Ramos (cell line): ENCODE measurements around the gene MTMR12.
"Not testable (repeated sequence)": the region's sequence is repeated elsewhere in the genome, so short reads cannot be mapped to it uniquely, and the experiment has no call there.

Source experiments
- in situ Hi-C: fragments of 300-500 bp; cut with MboI; formaldehyde crosslinking; loops from one replicate; pipeline ENCODE4 v1.14.3; 2022; ENCODE audit warnings: low sequenced_read_pairs; ENCODE audit not compliant: unreplicated experiment

Gene MTMR12

DNA sequence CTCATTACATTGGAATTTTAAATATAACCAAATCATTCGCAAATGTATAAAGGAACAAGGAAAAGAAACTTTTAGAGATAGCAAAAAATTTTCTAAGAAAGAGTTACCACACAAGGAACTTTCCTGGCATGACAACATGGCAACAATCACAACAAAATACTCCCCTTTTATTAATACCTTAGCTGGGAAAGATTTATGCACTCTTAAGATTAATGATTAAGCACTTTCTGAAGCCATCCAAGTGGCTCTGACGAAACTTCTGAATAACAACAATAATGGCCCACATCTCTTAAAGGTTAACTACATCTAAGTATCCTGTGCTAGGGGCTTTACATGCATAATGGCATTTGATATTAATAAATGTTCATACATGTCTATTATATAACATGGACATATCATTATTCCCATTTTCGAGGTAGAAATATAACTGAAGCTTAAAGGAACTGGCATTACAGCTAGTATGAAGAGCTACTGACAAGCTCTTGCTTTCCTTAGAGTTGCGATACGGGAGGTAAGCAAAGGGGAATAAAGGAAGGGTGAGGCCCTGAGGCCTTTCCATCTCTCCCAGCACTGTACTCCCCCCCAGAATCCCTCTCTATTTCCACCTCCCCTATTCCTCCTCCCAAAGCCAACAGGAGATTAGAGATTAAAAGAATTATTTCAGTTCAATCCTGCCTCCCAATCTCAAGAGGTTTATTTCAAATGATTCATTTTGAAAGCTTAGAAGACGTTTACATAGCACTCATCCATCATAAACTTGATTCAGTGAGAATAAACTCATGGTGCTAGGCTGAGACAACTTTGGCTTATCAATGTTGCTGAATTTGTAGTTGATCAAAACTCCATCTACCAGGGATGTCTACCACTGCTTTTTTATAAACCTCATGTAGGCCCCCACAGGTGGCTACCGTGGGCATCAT is 9.6 kb downstream of the MTMR12 start:
- in situ Hi-C loops = no loop called here

DNA sequence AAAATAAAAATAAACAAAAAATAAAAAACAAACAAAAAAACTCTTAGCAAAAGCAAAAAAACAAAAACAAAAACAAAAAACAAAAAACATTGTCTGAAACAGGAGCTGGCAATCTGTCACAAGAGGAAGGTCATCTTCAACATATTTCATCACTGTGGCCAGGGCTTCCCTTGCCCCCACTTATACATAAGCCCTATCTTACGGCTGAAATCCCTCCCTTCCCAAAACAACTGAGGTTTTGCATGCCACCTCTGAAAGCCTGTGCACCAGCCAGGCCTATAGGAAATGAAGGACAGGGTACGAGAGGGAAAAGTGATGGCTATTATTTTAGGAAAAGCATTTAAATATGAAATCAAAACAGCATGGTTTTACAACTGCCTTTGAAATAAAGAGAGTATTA is 10.8 kb downstream of the MTMR12 start:
- in situ Hi-C loops = no loop called here

DNA sequence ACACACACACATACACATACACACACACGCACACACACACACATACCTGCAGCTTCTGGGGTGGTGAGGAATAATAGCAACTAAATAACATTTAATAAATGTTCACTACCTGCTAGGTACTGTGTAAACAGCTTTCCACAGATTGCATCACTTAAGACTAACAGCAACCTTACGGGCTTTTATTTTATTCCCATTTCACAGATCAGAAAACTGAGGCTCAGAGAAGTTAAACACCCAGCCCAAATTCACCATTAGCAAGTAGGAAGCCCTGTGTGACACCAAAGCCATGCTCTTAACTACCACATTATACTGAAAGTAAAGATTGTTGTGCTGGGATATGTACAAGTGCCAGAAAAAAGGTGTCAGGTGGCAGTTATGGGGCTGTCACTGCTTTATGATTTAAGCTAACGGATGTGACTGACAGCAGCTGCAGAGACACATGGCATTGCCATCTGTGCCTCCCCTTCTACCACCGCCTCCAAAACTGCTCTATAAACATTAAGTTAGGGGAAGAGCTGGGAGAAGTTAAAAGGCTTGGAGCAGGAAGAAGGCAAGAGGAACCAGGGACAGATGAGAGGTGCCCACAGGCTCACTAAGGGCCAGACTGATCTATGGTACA is 13.6 kb downstream of the MTMR12 start:
- in situ Hi-C loops = no loop called here

DNA sequence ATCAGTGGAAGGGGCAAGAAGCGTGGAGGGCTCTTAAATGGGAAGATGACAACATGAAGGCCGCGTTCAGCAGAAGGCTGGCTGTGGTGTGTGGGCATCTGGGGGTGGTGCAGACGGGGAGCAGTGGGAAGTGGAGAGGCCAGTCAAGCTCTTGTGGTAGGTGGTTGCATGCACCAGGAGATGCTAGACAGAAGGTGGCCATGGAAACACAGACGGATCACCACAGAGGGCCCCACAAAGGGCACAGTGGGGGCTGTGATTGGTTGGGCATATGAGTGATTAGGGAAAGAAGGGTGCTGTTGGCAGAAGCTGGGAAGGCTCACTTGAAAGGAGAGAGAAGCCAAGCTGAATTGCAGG is 14.7 kb downstream of the MTMR12 start:
- in situ Hi-C loops = no loop called here

DNA sequence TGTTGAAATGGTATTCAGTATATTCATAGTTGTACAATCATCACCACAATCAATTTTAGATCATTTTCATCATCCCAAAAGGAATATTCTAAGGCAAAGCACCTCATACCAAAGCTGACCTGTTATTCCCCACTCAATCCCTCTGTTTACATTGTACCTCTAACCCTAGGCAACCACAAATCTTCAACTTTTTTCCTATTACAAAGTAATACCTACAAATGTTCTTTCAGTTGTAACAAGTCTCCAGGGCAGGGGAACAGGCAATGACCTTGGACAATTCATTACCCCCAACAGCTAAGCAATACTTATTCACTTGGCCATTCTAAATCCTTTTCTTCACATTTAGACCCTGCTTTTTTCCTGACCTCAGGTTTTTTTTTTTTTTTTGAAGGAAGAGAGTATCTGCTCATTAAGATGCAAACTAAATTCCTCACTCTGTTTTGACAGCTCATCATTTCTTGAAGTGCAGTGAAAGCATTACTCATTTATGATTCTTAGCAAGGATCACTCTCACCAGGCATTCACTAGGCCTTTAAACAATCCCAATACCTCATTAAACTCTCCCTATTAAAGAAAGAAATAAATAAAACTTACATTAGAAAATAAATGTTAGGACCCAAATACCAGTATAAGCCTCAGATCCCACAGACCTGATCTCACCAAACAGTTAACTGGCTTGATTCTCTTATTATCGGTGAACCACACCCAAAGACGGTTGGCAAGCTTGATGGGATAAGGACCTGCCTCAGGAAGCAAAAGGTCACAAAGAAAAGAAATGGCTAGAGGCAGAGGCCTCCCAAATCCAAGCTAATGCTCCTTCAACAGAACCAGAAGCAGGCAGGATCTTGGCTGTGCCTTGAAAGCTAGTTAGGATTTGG is 15.3 kb downstream of the MTMR12 start:
- in situ Hi-C loops = no loop called here

DNA sequence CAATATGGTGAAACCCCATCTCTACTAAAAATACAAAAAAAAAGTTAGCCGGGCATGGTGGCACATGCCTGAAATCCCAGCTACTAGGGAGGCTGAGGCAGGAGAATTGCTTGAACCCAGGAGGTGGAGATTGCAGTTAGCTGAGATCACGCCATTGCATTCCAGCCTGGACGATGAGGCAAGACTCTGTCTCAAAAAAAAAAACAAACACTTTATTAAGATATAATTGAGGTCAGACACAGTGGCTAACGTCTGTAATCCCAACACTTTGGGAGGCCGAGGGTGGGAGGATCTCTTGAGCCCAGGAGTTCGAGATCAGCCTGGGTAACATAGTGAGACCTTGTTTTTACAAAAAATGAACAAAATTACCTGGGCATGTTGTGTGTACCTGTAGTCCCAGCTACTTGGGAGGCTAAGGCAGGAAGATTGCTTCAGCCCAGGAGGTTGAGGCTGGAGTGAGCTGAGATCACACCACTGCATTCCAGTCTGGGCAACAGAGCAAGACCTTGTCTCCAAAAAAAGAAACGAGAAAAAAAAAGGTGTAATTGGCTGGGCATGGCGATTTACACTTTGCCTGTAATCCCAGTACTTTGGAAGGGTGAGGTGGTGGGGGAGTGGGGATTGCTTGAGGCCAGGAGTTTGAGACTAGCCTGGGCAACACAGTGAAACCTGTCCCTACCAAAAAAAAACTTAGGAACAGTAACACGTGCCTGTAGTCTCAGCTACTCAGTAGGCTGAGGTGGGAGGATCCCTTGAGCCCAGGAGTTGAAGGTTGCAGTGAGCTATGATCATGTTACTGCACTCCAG is 16.6 kb downstream of the MTMR12 start:
- in situ Hi-C loops = not testable (repeated sequence)

DNA sequence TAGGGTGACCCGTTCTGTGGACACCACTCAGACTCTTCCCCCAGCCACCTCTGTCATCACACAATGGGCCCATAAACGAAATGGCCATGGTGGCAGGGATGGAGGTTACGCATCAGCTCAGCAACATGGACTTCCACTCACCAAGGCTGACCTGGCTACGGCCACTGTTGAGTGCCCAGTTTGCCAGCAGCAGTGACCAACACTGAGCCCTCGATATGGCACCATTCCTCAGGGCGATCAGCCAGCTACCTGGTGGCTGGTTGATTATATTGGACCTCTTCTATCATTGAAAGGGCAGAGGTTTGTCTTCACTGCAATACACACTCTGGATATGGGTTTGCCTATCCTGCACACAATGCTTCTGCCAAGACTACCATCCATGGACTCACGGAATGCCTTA is 21.1 kb downstream of the MTMR12 start:
- in situ Hi-C loops = no loop called here

DNA sequence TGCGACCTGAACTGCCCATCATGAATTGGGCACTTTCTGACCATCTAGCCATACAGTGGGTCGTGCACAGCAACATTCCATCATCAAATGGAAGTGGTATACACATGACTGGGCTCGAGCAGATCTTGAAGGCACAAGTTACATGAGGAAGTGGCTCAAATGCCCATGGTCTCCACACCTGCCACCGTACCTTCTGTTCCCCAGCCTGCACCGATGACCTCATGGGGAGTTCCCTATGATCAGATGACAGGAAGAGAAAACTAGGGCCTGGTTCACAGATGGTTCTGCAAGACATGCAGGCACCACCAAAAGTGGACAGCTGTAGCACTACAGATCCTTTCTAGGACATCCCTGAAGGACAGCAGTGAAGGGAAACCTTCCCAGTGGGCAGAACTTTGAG is 21.8 kb downstream of the MTMR12 start:
- in situ Hi-C loops = no loop called here

DNA sequence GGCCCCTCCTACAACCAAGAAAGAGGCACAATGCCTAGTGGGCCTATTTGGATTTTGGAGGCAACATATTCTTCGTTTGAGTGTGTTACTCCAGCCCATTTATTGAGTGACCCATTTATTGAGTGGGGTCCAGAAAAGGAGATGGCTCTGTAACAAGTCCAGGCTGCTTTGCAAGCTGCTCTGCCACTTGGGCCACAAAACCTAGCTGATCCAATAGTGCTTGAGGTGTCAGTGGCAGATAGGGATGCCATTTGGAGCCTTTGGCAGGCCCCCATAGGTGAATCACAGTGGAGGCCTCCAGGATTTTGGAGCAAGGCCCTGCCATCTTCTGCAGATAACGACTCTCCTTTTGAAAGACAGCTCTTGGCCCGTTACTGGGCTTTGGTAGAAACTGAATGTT is 22.2 kb downstream of the MTMR12 start:
- in situ Hi-C loops = not testable (repeated sequence)

DNA sequence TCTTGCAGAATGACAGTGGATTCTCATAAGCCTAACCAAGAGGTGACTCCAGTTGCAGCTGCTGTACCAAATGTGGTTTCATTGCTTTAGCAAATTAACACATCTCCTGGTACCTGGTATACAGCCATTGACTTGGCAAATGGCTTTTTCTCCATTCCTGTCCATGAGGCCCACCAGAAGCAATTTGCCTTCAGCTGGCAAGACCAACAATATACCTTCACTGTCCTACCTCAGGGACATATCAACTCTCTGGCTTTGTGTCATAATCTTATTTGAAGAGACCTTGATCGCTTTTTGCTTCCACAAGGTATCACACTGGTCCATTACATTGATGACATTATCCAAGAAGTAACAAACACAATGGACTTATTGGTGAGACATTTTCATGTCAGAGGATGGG is 22.8 kb downstream of the MTMR12 start:
- in situ Hi-C loops = not testable (repeated sequence)

DNA sequence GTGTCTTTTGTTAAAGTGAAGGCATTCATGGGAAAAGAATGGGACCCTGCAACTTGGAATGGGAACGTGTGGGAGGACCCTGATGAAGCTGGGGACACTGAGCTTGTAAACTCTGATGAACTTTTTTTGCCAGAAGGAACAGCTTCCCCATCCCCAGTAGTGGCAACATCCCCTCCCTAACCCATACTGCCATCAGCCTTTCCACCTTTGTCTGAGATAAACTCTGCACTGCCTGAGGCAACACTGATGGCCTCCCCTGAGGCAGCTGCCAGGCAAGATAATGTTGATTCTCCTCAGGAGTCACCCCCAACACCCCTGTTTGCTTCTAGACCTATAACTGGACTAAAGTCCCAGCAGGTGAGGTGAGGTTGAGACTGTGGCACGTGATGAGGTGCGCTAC is 24.6 kb downstream of the MTMR12 start:
- in situ Hi-C loops = not testable (repeated sequence)

DNA sequence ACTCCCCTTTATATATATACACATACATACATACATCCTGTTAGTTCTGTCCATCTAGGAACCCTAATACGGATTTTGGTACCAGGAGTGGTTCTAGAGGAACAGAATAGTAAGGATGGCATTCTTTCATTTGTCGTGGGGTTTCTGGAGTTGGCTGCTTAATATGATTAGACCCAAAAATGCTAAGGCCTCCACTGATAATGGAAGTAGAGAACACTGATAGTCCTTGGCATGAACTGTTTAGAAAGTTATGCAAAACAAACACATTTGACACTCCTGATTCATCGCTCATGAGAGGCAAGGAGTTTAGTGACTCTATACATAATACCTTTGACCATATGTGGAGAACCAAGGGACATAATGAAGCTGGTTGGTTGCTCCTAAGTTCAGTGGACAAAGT is 25.2 kb downstream of the MTMR12 start:
- in situ Hi-C loops = not testable (repeated sequence)

DNA sequence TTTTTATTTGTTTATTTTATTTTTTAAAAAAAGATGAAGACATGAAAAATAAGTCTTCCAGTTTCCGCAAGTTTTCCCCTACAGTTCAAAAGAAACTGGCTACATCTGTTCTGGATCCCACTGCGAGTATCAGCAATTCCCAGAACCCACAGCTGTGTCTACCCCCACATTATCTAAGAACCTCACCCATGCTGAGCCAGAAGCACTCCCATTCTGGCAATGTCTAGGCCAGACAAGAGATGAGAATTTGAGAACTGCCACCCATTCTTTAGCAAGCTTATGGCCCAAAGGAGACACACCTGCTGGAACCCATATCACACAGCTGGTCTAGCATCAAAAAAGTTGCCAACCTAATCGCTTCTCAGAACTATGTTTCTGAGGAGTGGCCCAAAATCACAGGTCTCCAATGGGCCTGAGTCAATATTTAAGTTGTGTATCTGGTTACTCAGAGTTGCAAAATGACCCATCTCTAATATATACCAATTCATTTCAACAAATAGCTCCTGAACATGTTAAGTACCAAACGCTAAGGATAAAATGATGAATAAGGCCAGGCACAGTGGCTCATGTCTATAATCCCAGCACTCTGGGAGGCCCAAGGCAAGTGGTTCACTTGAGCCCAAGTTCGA is 27.1 kb downstream of the MTMR12 start:
- in situ Hi-C loops = no loop called here

DNA sequence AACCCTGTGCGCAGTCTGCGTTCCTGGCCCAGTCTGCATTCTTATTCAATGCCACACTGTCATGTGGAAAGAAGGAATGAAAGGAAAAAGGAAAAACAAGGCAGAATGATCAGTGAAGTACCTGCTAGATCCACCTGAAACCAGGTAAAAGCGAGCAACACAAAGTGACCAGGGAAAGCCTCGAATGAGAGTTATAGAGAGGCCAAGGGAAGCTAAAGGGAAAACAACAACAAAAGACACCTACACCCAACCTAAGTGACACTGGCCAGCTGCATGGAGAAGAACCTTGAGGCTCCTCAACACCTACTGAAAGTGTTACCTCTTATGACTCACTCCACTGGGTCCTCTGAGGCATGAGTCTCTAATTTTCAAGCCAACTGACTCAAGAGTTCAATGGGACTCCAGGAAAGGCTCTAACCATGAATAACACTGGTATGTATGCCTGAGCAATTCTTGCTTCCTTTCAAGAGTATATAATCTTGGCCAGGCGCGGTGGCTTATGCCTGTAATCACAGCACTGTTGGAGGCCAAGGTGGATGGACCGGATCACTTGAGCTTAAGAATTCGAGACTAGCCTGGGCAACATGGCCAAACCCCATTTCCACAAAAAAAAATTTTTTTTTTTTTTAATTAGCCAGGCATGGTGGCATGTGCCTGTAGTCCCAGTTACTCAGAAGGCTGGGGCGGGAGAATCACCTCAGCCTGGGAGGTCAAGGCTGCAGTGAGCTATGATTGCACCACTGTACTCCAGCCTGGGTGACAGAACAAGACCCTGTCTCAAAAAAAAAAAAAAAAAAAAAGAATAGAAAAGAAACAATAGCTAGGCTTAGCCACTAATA is 29.0 kb downstream of the MTMR12 start:
- in situ Hi-C loops = no loop called here

DNA sequence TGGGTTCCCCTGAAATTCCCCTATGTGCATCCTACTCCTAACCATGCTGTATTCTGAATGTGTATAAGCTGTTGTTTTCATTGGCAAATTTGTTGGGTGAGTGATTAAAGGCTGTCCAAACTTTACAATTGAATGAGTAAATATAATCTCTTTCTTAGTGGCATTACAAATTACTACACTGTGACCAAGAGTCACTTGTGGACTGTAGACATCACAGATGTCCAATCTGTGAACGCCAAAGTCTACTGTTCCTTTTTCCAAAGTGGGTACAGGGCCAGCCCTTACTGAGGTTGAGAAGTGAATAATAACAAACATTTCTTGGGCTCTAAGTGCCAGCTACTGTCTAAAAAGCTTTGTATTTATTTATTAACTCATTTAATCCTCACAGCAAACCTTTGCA is 29.7 kb downstream of the MTMR12 start:
- in situ Hi-C loops = no loop called here

DNA sequence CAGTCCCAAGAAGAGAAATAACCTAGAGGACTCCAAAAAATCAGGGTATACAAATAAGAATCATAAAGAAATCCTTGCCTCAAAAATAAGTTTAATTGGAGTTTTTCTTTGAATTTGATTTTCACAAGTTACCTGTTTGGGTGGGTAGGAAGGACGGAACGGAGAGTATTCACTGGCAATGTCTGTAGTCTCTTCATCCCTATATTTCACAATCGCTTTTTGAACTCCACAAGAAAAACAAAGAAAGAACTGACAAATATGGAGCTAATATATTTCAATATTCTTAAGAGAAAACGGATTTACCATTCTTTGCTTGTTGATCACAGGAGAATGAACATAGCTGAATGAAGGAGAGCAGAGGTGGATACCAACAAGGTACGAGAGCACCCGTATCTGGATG is 30.1 kb downstream of the MTMR12 start:
- in situ Hi-C loops = no loop called here

DNA sequence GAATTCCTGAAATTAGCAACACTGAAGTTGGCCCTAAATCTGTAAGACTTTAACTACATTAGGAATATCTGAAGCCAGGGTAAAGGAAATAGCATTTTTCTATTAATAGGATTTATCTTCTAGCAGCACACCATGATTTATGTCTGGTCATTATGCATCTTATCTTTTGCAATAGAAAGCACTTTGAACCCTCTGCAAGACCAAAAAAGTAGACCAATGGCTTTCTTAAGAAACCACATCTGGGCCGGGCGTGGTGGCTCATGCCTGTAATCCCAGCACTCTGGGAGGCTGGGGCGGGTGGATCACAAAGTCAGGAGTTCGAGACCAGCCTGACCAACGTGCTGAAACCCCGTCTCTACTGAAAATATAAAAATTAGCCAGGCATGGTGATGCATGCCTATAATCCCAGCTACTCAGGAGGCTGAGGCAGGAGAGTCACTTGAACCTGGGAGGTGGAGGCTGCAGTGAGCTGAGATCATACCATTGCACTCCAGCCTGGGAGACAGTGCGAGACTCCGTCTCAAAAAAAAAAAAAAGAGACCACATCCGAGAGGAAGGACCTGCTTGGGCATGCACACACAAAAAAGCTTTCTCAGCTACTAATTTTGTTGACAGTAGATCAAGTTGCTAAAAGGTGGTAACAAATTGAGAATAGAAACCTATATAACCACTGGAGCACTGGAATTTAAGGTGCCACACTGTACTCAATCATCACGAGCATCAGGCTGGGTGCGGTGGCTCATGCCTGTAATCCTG is 31.2 kb downstream of the MTMR12 start:
- in situ Hi-C loops = not testable (repeated sequence)

DNA sequence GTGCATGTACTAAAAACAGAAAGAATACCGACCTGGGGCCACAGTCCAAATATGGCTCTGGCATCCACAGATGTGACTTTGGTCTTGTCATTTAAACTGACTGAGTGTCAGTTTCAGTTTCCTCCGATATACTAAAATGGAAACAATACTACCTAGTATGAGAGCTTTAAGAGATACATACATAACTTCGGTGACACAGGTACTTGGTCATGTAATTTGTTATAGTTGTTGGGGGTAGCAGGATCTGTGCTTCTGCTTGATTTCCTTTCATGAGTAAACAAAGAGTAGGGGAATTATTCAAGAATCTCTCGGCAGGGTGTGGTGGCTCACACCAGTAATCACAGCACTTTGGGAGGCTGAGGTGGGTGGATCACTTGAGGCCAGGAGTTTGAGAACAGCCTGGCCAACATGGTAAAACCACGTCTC is 32.1 kb downstream of the MTMR12 start:
- in situ Hi-C loops = no loop called here
